AG20443 (cell line): Measurements from ENCODE around the gene FNTB.

Experiments used
- DNase-seq: peaks from one replicate; pipeline ENCODE4 v3.0.0; 2012; ENCODE audit warnings: low spot score, mixed read lengths

Gene FNTB

DNA sequence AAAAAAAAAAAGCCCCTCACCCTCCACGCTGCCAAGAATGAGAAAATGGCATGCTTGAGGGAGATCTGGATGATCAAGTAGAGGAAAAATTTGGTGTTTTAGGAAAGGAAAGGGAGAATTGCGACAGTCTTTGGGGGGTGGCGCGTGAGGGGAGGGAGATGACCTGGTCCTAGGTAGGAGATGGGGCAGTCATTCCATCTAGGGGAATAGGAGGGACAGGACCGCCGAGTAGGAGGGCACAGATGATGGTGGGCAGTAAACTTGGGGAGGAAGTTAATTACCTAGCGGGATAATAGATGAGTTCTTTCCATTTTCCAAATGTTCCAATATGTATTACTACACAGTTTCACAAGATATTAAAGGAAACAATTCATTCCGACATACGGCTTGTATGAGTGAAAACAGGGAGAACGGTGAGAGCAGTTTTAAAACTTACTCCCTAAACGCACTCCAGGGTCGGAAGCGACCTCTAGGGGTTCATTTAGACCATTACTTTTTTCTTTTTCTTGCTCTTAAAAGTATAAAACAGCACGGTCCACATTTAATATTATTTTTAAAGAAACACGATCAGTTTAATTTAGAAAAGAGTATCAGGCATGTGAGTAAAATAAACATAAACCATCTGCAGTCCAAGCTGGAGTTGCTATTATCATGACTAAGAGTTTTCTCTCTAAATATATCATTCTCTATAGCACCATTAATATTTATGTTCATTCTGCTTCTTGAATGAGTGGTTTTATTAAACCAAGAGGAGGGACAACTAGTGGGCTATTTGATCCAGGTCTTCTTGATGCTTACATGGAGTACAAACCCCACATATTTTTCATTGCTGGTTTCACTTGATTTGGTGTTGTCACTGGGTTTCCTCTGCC lies 3.0 kb upstream of the FNTB start:
- peak; percentile 53 for DNase-seq

DNA sequence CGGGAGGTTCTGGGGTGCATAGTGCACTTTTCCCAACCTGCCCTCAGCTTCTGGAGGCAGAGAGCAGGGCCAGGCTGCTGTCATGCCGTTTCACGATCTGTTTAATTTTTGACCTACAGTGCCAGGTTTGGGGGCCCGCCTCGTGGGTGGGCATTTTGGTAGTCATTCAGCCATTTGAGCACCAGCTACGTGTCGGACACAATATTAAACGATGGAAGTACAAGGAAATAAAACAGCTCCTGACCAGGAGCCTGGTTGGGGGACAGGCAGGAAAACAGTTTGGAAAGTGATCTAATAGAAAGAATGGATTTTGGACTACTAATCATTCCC lies 708 bp downstream of the FNTB start:
- peak; percentile 31 for DNase-seq

DNA sequence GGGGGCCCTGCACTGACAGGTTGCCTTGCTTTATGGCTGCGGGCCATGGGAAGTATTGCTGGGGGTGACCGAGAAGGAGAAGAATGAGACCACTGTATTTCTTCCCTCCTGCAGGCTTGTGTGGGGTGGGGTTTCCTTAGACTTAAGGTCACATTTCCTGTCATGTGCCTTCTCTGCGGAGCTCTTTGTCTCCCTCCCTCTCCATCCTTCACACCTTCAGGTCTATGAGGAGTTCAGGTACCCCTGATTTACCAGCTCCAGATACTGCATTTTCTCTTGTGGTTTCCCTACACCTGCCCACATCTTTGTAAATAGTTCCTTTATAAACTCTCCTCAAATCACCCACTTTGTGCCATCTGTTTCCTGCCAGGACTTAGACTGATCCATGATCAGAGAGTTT lies 3.6 kb downstream of the FNTB start:
- DNase-seq = no peak

DNA sequence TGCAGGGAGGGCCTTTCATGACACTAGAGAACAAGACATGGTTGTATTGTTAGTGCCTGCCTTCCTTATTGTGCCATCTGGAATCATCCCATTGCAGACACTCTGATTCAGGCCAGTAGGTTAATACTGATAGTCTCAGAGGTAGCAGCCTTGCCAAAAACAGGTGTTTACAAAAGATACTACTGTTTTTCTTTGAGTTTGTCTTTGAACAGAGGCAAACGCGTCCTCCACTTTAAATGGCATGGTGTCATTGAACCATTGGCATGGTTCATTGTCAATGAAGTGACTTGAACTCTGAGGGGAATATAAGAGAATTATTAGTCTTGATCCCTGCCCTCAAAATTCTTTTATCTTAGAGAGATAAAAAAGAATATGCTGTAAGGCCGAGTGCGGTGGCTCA lies 4.2 kb downstream of the FNTB start:
- no peak for DNase-seq

DNA sequence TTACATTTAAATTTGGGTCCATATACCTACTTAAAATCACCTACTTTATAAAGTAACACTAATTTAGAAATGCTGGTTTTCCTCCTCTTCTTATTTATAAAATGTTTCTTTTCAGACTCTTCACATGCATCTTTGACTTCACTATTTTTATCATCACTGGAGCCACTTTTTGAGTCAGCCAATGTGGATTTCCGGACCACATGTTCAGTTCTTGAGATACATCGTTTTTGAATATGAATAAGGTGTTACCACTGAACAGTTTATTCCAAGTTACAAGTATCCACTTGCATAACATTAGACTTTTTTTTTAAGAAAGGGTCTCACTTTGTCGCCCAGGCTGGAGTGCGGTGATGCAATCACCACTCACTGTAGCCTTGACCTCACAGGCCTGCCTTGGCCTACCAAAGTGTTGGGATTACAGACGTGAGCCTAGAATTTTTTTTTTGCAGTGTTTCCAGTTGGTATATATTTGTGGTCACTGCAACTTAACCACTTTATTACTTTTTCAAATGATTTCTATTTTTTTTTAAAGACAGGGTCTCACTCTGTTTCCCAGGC lies 5.7 kb downstream of the FNTB start:
- DNase-seq = no peak

DNA sequence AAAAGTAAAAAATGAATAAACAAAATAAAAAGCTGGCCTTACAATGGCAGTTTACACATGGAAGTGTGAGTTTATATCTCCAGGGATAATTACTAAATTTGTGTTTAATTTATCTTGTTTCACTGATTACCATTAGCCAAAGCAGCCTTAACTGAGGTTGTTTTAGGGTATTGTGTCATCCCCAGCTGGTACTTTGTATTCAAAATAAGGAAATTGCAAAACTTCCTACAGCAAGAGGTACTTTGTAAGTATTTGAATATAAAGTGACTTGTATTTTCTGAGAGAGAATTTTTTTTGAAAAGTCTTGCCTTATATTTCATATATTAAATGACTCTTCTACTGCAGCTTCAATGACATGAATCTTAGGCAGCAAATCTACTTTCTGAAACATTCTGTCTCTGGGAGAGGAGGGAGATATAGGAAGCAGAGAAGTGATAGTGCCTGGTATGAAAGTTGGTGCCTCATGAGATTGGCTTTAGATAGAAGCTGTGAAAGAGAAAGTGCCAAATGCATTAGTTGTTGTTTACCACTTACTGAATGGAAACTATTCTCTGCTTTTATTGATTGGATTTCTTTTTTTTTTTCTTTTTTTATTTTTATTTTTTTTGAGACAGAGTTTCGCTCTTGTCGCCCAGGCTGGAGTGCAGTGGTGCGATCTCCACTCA lies 6.7 kb downstream of the FNTB start:
- no peak for DNase-seq

DNA sequence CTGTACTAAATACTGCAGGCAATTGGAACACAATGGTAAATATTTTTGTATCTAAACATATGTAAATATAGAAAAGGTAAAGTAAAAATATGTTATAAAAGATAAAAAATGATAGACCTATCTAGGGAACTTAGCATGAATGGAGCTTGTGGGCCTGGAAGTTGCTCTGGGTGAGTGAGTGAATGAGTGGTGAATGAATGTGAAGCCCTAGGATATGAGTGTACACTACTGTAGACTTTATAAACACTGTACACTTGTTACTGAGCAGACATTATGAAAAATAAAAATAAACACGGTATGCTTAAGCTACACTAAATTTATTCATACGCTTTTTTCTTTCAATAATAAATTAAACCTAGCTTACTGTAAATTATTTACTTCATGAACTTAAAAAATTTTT lies 7.8 kb downstream of the FNTB start:
- DNase-seq = no peak

DNA sequence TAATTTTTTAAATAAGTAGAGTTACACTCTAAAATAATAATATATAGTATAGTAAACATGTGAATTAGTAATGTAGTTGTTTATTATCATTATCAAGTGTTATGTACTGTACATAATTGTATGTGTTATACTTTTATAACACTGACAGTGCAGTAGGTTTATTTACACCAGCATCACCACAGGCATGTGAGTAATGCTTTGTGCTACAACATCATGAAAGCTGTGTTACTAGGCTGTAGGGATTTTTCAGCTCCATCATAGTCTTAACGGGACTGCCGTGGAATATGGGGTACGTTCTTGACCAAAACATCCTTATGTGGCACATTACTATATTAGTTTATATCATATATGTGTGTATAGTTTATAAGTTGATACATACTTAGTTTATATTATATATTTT lies 8.6 kb downstream of the FNTB start:
- DNase-seq = no peak

DNA sequence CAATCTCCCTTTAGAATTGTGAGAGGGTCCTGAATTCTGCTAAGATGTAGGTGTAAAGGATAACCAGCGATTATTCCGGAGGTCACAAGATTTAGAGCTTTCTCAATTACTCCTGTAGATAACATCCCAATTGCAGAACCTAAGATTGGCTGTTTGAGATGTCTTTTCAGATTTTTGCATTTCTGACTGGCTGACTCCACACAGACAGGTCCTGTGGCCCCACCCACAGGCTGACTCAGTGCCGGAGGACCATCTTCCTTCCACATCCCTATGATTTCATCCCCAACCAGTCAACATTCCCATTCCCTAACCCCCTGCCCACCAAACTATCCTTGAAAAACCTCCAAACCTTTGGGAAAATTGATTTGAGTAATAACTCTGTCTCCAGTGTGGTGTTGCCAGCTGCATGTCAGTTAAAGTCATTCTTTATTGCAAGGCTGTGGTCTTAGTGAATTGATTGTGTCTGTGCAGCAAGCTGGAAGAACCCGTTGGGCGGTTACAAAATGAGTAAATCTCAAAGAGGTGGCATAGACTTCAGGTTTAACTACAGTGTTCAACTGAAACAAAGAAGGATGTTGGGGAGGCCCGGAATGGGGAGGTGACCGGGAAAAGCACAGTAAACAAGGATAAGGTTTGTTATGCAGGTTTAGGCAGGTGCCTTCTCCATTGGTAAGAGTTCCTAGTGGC lies 10.6 kb downstream of the FNTB start:
- DNase-seq = no peak

DNA sequence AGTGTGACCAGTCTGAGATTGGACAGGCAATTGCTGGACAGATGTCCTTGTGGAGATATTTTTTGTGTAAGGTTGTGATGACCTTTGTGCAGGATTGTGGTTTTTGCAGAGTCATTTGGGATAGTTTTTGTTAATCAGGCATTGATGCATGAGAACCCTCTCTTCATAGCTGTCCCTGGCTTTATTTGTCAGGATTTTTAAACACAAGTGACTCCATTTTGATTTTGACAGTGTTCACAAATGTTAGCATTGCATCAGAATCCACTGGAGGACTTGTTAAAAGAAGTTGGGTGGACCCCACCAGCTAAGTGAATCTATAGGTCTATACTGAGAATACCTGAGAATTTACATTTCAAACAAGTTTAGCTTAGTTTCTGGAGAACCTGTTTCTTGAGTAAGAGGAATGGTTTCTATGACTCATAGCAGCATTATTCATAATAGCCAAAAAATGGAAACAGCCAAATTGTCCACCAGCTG lies 11.8 kb downstream of the FNTB start:
- no peak for DNase-seq

DNA sequence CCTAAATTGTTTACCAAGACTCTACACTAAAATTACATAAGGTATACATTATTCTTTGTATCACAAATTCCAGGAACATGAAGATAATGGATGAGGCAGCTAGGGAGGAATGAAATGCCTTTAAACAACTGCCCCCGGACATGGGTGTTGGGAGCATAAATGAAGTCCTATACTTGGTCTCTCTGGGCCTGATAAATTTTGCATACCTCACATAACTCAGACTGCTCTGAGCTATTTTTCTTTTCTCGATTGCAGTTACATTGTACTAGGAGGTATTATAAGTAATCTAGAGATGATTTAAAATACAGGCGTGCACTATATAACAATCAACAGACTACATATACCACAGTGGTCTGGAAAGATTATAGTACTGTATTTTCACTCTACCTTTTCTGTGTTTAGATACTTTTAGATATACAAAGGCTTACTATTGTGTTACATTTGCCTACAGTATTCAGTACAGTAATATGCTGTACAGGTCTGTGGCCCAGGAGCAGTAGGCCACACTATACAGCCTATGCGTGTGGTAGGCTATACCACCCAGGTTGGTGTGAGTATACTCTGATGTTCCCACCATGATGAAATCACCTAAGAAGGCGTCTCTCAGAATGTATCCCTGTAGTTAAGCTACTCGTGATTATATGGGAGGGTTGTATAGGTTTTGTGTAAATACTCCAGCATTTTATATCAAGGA lies 14.3 kb downstream of the FNTB start:
- DNase-seq = no peak

DNA sequence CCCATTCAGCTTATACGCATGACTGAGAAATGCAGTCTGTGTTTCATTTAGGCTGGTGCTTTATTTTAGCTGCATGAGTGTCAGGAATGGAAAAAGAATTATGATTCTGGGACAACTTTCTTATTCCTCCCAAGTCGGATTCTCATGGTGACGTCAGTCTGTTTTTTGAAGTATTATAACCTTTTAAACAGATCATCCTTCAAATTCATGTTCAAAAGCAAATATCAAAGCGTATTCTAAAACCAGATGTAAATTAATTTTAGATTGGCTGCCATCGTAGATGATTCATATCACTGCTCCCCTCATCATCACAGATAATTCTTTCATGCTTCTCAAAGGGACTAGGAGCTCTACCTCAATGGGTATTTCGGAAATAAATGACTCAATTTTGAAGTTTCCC lies 15.0 kb downstream of the FNTB start:
- DNase-seq = no peak

DNA sequence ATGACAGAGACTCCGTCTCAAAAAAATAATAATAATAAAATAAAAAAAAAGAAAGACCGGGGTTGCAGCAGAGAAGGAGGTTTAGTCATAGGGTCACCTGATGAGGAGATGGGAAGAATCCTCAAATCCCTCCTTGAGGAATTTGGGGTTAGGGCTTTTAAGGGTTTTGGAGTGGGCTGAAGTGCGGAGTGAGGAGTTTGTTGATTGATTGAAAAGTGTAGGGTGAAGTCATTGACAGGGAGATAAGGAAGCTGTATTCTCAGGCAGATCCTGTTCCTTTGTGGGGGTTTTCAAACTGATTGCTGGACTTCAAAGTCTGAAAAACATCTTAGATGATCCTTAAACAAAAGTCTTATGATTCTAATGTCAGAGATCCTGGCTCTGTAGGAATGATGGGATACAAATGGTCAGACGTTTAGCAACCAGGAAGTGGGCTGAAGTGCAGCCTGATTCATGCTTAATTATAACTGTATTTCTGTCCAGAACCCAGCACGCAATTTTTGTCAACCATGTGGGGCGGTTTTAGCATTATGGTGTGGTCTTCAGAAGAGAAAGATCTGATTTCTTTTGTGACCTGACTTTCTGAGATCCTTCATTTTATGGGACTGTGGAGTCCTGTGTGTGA lies 16.0 kb downstream of the FNTB start:
- peak; percentile 67 for DNase-seq

DNA sequence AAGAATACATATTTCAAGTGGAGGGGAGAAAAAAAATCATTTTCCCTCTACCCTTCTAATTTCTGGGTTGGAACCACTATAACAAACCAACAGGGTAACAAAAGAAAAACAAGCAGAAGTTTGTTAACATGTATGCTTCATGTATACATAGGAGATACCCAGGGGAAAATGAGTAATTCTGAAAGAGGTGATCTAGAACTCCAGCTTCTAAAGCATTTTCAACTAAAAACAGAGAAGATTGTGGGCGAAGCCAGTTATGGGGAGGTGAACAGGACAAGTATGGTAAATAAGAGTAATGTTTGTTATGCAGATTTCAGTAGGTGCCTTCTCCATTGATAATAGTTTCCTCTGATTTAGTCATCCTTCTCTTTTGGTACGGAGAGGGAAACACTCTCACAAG lies 16.7 kb downstream of the FNTB start:
- no peak for DNase-seq

DNA sequence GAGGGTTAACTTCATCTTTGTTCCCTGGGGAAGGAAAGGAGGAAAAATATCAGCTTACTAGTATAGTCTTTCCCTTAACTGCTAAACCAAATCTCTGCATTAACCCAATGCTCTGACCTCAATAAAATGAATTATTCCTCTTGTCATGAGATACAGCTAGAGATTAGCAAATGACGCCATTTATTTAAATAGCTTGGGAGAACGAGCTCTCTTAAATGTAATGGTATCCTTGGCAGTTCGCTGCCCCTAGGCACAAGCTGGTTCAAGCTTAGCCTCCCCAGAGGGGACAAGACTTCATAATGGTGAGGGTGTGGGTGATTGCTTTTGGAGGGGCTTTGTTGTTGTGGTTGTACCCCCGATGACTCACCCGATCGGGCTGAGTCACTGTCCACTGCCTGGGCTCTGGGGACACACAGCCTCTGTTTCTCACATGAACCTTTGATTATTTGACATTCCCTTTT lies 19.6 kb downstream of the FNTB start:
- DNase-seq = no peak

DNA sequence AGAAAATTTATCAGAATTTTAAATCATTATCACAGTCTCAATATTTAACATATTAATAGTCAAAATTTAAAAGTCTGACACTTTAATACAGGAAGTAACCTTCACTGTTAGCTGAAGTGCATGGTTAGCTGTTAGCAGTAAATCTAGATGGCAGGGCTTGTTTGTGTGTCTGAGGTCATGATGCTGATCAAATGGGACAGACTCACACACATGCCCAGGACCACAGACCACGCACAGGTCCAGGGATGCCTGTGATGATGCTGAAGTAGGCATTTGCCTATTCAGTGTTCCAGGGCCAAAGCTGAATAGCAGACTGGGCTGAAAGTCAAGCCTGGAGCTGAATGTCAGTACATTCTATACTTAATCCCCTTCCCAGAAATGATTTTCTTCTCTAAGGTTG lies 20.5 kb downstream of the FNTB start:
- no peak for DNase-seq

DNA sequence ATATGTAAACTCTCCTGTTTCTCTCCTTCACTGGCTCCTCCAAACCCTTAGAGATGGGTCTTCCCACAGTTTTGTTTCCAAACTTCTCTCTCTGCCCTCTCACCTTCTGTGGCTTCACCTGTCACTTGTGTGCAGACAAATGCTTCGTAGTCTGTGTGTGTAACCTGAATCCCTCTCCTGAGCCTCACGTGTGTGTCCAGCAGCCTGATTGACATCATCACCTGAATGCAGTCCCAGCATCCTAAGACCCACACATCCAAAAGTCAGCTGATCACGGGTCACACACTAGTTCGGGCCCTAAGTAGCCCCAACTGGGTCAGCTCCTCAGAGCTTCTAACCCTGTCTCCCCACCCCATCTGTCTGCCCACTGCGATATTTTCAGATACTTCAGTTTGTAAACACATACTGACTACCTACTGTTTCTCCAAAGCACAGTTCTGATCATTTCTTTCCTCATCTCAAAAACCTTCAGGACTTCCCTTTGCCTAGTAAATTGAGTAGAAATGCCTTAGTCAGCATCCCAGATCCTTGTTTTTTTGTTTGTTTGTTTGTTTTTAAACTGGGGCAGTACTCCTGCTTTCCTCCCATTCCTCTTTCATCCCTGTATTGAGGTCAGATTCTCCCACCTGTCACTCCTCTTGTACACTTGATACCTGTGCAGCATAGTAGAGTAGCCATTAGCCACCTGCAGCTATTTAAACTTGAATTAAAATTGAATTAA lies 23.7 kb downstream of the FNTB start:
- no peak for DNase-seq

DNA sequence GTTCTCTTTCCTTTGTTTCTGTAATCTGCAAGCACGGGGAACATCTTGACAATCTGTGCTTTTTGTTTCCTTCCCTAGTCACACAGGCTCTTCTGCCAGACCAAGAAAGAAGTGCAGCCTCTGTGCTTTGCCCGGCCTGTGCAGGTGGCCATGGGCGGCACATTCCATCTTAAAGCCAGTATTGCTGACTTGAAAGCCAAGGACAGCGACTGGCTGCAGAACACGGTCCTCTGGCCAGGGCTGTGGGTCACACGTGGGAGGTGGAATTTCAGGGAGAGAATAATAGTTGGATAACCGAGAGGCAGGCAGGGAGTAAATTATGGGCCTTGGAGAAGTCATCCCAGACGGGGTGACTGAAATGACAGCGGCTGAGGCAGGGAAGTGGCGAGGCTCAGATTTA lies 24.8 kb downstream of the FNTB start:
- DNase-seq = no peak

DNA sequence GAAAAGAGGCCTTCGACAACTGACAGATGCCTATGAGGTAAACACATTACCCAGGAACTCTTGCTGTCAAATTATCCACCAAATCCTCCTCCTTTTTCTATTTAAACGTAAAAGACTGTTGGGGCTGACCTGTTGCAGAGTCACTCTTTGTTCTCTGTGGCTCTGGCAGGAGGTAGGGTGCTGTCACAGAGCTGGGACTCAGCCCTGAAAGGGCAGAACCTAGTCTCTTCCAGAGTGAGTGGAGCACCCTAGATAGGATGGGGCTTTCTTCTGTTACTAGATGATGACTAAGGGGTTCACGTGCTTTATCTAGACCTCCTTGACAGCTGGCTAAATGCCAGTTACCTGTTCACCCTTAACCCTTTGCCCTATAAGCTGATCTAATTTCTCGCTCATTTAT lies 25.7 kb downstream of the FNTB start:
- no peak for DNase-seq

DNA sequence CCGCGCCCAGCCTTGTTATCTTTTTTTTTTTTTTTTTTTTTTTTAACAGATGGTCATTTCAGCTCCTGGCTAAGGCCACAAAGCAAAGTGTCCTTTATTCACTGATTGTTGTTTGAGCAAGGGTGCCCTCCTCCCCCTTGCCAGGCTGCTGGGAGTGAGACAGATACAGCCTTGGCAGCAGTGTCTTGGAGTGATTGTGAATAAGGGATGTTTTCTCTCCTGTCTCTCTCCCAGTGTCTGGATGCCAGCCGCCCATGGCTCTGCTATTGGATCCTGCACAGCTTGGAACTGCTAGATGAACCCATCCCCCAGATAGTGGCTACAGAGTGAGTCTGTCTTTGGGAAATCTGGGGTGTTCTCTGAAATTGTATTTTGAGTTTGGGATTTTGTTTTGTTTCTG lies 28.7 kb downstream of the FNTB start:
- DNase-seq = no peak

DNA sequence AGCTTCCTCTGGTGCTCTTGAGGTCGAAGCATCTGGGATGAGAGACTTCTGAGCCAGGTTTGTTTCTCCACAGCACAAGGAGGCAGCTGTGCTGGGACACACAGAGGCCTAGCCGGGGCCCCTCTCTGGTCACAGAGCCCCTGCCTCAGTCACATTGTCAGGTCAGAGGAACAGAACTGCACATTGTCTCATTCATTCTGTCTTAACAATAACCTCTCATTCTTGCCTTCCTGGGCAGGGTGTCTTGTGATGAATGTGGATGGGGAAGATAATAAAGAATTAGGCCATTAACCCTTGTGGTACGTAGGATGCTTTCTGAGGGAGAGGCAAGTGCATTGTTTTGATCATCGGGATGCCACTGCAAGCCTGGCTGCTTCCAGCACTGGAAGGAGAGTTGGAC lies 29.8 kb downstream of the FNTB start:
- DNase-seq = no peak
